Jurkat, Clone E6-1 (cell line): ENCODE results near the gene PPP1R1C.
A peak's percentile ranks its signal among the peaks of the same experiment; 100 is the strongest.

Experiments used
- DNase-seq: peaks from one replicate; pipeline ENCODE4 v3.0.0-alpha.2; 2011; ENCODE audit warnings: low read depth, low spot score
- H3K4me3 ChIP-seq: 2 replicates; pipeline ENCODE4 v1.5.1; 2011; ENCODE audit warnings: mild to moderate bottlenecking, low read length, control low read depth, moderate library complexity

The PPP1R1C gene

GRCh38 chr2:182049372-182050148 is 63.9 kb downstream of the PPP1R1C start:
- no peak for DNase-seq
- no peak overlapping the region for H3K4me3 ChIP-seq

- no peak for DNase-seq
Observed at GRCh38 chr2:182050333-182051135, 64.9 kb downstream of the PPP1R1C start.

GRCh38 chr2:182055993-182056392 is 70.3 kb downstream of the PPP1R1C start:
- no peak overlapping the region for H3K4me3 ChIP-seq
- DNase-seq = no peak

More at GRCh38 chr2:182050333-182051135, 64.9 kb downstream of the PPP1R1C start:
- no peak overlapping the region for H3K4me3 ChIP-seq

GRCh38 chr2:182057002-182057401 is 71.3 kb downstream of the PPP1R1C start:
- DNase-seq = no peak
- H3K4me3 ChIP-seq = no peak overlapping the region

DNA sequence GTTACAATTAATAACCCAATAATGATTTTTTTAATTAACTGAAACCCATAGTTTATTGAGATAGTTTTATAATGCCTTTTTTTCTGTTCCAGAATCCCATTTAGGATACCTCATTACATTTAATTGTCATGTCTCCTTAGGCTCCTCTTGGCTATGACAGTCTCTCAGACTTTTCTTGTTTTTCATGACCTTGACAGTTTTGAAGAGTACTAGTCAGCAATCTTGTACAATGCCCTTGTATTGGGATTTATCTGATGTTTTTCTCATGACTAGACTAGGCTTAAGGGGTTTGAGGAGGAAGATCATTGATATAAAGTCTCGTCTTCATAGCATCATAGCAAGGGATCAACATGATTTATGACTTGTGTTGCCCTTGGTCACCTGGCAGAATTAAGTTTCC is 72.4 kb downstream of the PPP1R1C start:
- H3K4me3 ChIP-seq = no peak overlapping the region
- DNase-seq = no peak

- DNase-seq = no peak
- no peak overlapping the region for H3K4me3 ChIP-seq
Observed at GRCh38 chr2:182061739-182062138, 76.1 kb downstream of the PPP1R1C start.

DNA sequence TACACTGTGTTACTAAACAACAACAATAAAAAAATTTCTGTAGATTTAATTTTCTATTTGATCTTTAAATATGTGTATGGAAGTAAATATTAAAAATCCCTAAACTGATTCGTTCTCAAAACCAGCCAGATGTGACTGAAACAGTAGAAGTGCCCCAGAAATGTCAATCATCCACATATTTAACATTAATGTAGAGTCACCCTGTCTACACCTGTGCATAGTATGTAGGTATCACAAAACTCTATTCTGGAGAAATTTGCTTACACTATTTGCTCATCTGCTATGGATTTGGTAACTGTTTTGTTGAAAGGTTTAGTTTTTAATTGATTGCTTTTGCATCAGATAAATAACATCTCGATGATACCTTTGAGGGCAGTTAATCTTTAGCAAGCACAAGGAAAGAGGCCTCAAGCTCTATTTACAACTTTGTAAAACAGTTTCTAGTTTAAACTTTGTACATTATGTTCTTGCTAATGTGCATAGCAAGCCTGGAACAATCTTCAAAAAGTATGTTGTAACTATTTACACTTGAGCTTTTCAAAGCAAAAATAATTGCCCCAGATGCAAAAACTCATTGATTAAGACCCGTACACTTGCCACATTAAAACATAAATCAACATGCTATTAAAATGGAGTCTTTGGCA is 76.8 kb downstream of the PPP1R1C start:
- no peak for DNase-seq
- H3K4me3 ChIP-seq = no peak overlapping the region

DNA sequence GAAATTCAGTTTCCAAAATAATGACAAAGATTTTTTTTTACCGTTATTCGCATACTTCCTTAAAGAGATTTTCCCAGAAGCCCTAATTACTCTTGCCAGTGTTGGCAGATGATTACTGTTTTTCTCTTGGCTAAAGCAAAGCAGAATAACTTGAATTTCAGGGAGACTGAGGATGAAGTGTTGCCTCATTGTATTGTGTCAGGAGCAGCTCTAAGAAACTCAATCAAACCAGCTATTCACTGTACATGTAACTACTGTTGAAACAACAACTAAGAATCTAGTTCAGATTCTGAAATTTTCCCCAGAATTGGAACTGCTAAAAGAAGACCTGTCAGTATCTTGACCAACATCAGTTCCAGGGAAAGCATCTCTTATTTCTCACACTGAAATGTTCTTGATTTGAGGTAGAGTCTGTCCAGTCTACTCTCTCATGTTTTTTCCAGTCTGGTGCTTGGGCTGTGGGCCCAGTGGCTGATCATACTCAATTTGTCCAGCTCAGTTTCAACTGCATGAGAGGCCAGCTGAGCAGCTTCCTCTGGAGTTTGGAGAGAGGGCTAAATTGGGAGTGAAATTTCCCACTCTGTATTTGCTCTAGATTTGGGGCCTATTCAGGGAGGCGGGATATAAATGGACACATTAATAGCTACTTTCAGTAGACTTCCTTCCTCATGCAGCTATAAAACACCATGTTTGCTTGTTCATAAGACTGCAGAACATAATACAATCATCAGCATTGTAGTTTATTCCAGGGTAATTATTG is 78.5 kb downstream of the PPP1R1C start:
- H3K4me3 ChIP-seq = no peak overlapping the region
- DNase-seq = no peak

- no peak for DNase-seq
- no peak overlapping the region for H3K4me3 ChIP-seq
Observed at GRCh38 chr2:182066400-182067087, 80.9 kb downstream of the PPP1R1C start.

DNA sequence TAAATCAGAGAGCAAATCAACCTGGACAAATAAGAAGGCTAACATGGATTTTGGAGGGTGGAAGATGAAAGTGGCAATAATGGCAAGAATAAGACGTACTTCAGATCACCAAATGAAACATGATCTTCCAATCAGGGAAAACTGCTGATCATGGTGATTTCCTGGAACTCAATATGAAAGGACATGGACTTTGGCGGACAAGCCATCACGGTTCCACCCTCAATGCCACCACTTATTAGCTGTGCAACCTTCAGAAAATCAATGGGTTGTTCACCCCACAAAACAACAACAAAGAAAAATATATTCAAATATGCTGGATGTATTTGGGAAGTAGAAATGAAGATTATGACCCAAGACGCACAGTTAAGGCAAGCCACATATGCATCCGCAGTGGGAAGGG is 81.7 kb downstream of the PPP1R1C start:
- H3K4me3 ChIP-seq = no peak overlapping the region
- no peak for DNase-seq

- DNase-seq = no peak
- no peak overlapping the region for H3K4me3 ChIP-seq
Observed at GRCh38 chr2:182068811-182069210, 83.2 kb downstream of the PPP1R1C start.

- DNase-seq = no peak
- no peak overlapping the region for H3K4me3 ChIP-seq
Observed at GRCh38 chr2:182069416-182069815, 83.8 kb downstream of the PPP1R1C start.

GRCh38 chr2:182069908-182070307 is 84.3 kb downstream of the PPP1R1C start:
- no peak for DNase-seq
- H3K4me3 ChIP-seq = no peak overlapping the region

GRCh38 chr2:182070736-182071135 is 85.1 kb downstream of the PPP1R1C start:
- H3K4me3 ChIP-seq = no peak overlapping the region
- no peak for DNase-seq

DNA sequence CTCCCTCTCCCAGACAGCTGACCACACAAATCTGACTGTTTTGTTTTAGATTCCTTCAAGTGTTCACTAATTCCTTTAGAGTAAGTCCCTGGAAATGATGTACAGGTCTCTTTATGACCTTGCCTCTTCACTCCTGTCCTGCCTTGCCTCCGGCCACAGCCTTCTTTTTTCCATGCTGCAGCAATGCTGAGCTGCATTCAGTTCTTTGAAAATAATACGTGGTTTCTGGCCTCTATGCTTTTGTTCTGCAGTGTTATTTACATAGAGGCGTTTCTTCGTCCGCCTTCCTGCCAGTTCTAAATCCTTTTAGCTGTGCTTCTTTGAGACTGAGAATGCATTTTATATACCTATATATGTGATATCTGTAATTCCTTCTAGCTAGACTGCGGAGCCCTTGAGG is 87.2 kb downstream of the PPP1R1C start:
- DNase-seq = no peak
- no peak overlapping the region for H3K4me3 ChIP-seq

- DNase-seq = no peak
Observed at GRCh38 chr2:182073613-182074012, 88.0 kb downstream of the PPP1R1C start.

DNA sequence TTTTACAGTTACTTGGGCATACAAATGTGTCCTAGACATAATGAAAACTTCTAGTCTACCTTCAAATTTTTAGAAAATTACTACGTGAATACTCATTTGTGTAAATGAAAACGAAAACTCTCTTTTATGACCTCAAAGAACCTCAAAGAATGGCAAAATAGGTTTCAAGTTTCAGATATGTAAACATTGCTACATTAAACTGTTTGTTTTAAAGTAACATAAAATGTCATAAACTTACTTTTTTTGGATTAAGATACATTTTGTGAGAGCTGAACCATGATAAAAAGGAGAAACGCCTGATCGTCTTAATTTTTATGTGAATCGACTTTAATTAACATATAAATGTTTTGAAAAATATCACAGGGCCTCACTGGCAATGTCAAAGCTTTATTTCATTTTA is 91.4 kb downstream of the PPP1R1C start:
- no peak overlapping the region for H3K4me3 ChIP-seq

More at GRCh38 chr2:182073613-182074012, 88.0 kb downstream of the PPP1R1C start:
- no peak overlapping the region for H3K4me3 ChIP-seq

GRCh38 chr2:182077448-182078142 is 91.9 kb downstream of the PPP1R1C start:
- DNase-seq = peak; percentile 68
- H3K4me3 ChIP-seq = no peak overlapping the region

More for the DNA sequence above, 91.4 kb downstream of the PPP1R1C start:
- DNase-seq = no peak
